Gastroesophageal sphincter (tissue), 4 donors: Measurements from ENCODE around the gene ADD2. TPM values are rescaled to one million over a fixed set of nuclear protein-coding genes. Genes with fewer than 3 reads are reported as not detected.

Source experiments
- ATAC-seq: fragments of 150-250 bp; one replicate; pipeline ENCODE4 v1.9.1; 2016; ENCODE audit warnings: mild to moderate bottlenecking, moderate library complexity
- H3K27ac ChIP-seq, 4 donors: fragments of 200-600 bp; sonication (generic) in 3 of 4; 1 replicate in 3 of 4; 2 replicates in 1 of 4; pipeline ENCODE4 v1.5.1; 2016 to 2019
- H3K27me3 ChIP-seq: fragments of 200-600 bp; sonication (generic); one replicate; pipeline ENCODE4 v1.5.1; 2019
- H3K36me3 ChIP-seq, 2 donors: fragments of 200-600 bp; sonication (generic); one replicate each; pipeline ENCODE4 v1.5.1; 2019; ENCODE audit warnings: control low read depth in 1 of 2
- H3K4me1 ChIP-seq, 3 donors: fragments of 200-600 bp; sonication (generic); 1 replicate in 2 of 3; 2 replicates in 1 of 3; pipeline ENCODE4 v1.5.1; 2016 to 2019; ENCODE audit warnings: control low read depth in 2 of 3
- H3K4me3 ChIP-seq, 2 donors: fragments of 200-600 bp; sonication (generic); one replicate each; pipeline ENCODE4 v1.5.1; 2019; ENCODE audit warnings: mild to moderate bottlenecking in 1 of 2, moderate library complexity in 1 of 2
- H3K9me3 ChIP-seq, 3 donors: fragments of 200-600 bp; sonication (generic); one replicate each; pipeline ENCODE4 v1.5.1; 2017 to 2019; ENCODE audit warnings: control low read depth in 2 of 3
- CTCF ChIP-seq, 4 experiments: fragments of 200-600 bp in 2 of 4; fragments of 450-650 bp in 2 of 4; sonication (generic) in 1 of 4; IDR thresholded peaks; one replicate each; pipeline ENCODE4 v1.5.1; 2017 to 2019; ENCODE audit warnings: antibody characterized with exemption in 4 of 4, mild to moderate bottlenecking in 2 of 4, moderate library complexity in 2 of 4
- EP300 ChIP-seq: sonication (generic); formaldehyde crosslinking; IDR thresholded peaks from one replicate; pipeline ENCODE4 v1.6.1; 2017; ENCODE audit warnings: antibody characterized with exemption, mild to moderate bottlenecking
- POLR2A ChIP-seq, 2 donors: fragments of 450-650 bp; IDR thresholded peaks; one replicate each; pipeline ENCODE4 v1.6.1; 2017; ENCODE audit warnings: antibody characterized with exemption in 2 of 2, mild to moderate bottlenecking in 2 of 2, moderate library complexity in 1 of 2
- POLR2AphosphoS5 ChIP-seq: sonication (generic); formaldehyde crosslinking; IDR thresholded peaks from one replicate; pipeline ENCODE4 v1.6.1; 2017; ENCODE audit warnings: antibody characterized with exemption
- WGBS, 2 donors: methylation state at CpG; one replicate each; pipeline ENCODE4 v1.1.5; 2018; ENCODE audit warnings: low coverage in 1 of 2; 5-methylcytosine and 5-hydroxymethylcytosine counted together
- total RNA-seq, 4 donors: library from RNA; depleted of rRNA; stranded (reverse); fragments of >200 nt; gene quantifications; one replicate each; pipeline ENCODE4 v1.1.0, GENCODE V29; 2016

The ADD2 gene
- total RNA-seq, 4 donors from 2014 or later = 2.4 to 7.8 (median 3.6) TPM

- H3K4me1 ChIP-seq = no peaks in the 10 kb centered on the region
- WGBS, 2 donors = 56 to 71% methylated on average over 1 to 3 of the region's 3 CpGs
These were observed 11.5 kb upstream of the ADD2 start for GRCh38 chr2:70779491-70779890.

GRCh38 chr2:70778676-70779075, 10.7 kb upstream of the ADD2 start:
- peaks cover 54% of the 10 kb centered on the region for H3K27me3 ChIP-seq
- H3K36me3 ChIP-seq = no peaks in the 10 kb centered on the region
- no peak for ATAC-seq
- WGBS, 2 donors = 17 to 20% methylated on average over 1 of the region's 1 CpG
- no peak for TF ChIP-seq CTCF (IDR thresholded peaks at IDR 0.05)
- H3K9me3 ChIP-seq = no peaks in the 10 kb centered on the region
- H3K4me1 ChIP-seq = no peaks in the 10 kb centered on the region
- no peak overlapping the region for H3K4me3 ChIP-seq
- H3K27ac ChIP-seq = no peak overlapping the region

More at GRCh38 chr2:70779491-70779890, 11.5 kb upstream of the ADD2 start:
- H3K27me3 ChIP-seq = peaks cover 54% of the 10 kb centered on the region
- H3K36me3 ChIP-seq = no peaks in the 10 kb centered on the region
- no peak overlapping the region for H3K27ac ChIP-seq
- ATAC-seq = no peak
- no peaks in the 10 kb centered on the region for H3K9me3 ChIP-seq
- no peak overlapping the region for H3K4me3 ChIP-seq
- TF ChIP-seq CTCF (IDR thresholded peaks at IDR 0.05) (no peak), POLR2AphosphoS5 (no peak), POLR2A (IDR thresholded peaks at IDR 0.05) (no peak), EP300 (no peak)

- ATAC-seq = no peak
- Histone ChIP-seq H3K9me3 (no peaks in the 10 kb centered on the region), H3K4me3 (no peak overlapping the region), H3K27me3 (peaks cover 60% of the 10 kb centered on the region), H3K36me3 (no peaks in the 10 kb centered on the region), H3K27ac (no peak overlapping the region), H3K4me1 (no peaks in the 10 kb centered on the region)
- 69 to 89% methylated on average over 2 of the region's 2 CpGs for WGBS, 2 donors
- TF ChIP-seq POLR2A (IDR thresholded peaks at IDR 0.05) (no peak), EP300 (no peak), POLR2AphosphoS5 (no peak), CTCF (IDR thresholded peaks at IDR 0.05) (no peak)
These were observed 9.4 kb upstream of the ADD2 start for GRCh38 chr2:70777450-70777849.

- WGBS, 2 donors = 79 to 97% methylated on average over 3 of the region's 3 CpGs
These were observed 8.3 kb upstream of the ADD2 start for GRCh38 chr2:70776266-70776665.

More at GRCh38 chr2:70776266-70776665, 8.3 kb upstream of the ADD2 start:
- no peaks in the 10 kb centered on the region for H3K9me3 ChIP-seq
- H3K27ac ChIP-seq = no peak overlapping the region
- peaks cover 70% of the 10 kb centered on the region for H3K27me3 ChIP-seq
- H3K4me3 ChIP-seq = no peak overlapping the region
- H3K36me3 ChIP-seq = no peaks in the 10 kb centered on the region
- ATAC-seq = no peak
- H3K4me1 ChIP-seq = no peaks in the 10 kb centered on the region
- no peak for TF ChIP-seq CTCF (IDR thresholded peaks at IDR 0.05)
- no peak for TF ChIP-seq POLR2A (IDR thresholded peaks at IDR 0.05)
- TF ChIP-seq POLR2AphosphoS5 = no peak
- no peak for TF ChIP-seq EP300
